K562 (cell line): Measurements from ENCODE around the gene CYP2B6. TPM values are rescaled to one million over a fixed set of nuclear protein-coding genes. Genes with fewer than 3 reads are reported as not detected.

Experiments used
- ATAC-seq: fragments of 200-7000 bp; cut with Tn5 transposase; 3 replicates; pipeline ENCODE4 v1.9.1; 2020; ENCODE audit warnings: moderate library complexity
- BruUV-seq: library from RNA; stranded (reverse); fragments of 400-500 nt; replicated peaks from 2 replicates; lab custom pipeline; 2021; lab: Mats Ljungman, UMichigan
- CTCF ChIA-PET: fragments of 300-600 bp; formaldehyde crosslinking; extraction: SDS; loops from one replicate; lab custom pipeline; 2021; ENCODE audit warnings: low intra/inter-chr PET ratio; lab: Yijun Ruan, JAX
- POLR2A ChIA-PET: fragments of 300-600, 350-650 bp; sonication (Branson Sonifier 250); formaldehyde crosslinking; extraction: SDS; loops from one replicate; lab custom pipeline; 2021; ENCODE audit warnings: antibody characterized with exemption, inconsistent platforms; lab: Yijun Ruan, JAX
- DNase-seq, 4 experiments: peaks; one replicate each; pipeline versions ENCODE4 v3.0.0 to v3.0.0-alpha.2; 2011 to 2018; ENCODE audit warnings: low spot score in 3 of 4, mixed read lengths in 3 of 4; ENCODE audit errors: extremely low read depth in 1 of 4
- FAIRE-seq: peaks from 2 replicates; lab custom pipeline; 2011; peaks lifted over from hg19 to GRCh38; lab: Jason Lieb, UNC
- H2AFZ ChIP-seq: 2 replicates; pipeline ENCODE4 v1.6.0; 2011; ENCODE audit warnings: low read depth, low read length, control low read depth, inconsistent platforms
- H3K27ac ChIP-seq: fragments of 200-600 bp; 3 replicates; pipeline ENCODE4 v1.8.0; 2011; ENCODE audit warnings: low read depth, mild to moderate bottlenecking, control low read depth, inconsistent platforms, low read length, moderate library complexity, mixed read lengths; ENCODE audit errors: extremely low read depth
- H3K27me3 ChIP-seq, 2 experiments: fragments of 300-600 bp in 1 of 2; 2 replicates in 1 of 2; 3 replicates in 1 of 2; pipeline versions ENCODE4 v1.6.0 to v1.8.0; 2011; ENCODE audit warnings: inconsistent platforms in 2 of 2, low read length in 2 of 2, mild to moderate bottlenecking in 1 of 2, mixed read lengths in 1 of 2, moderate library complexity in 1 of 2; ENCODE audit not compliant: control insufficient read depth in 2 of 2, insufficient read depth in 2 of 2
- H3K36me3 ChIP-seq: fragments of 300-600 bp; 3 replicates; pipeline ENCODE4 v1.8.0; 2011; ENCODE audit warnings: mild to moderate bottlenecking, low read length, inconsistent platforms; ENCODE audit not compliant: control insufficient read depth, insufficient read depth
- H3K4me1 ChIP-seq, 2 experiments: fragments of 200-600 bp in 1 of 2; replicated peaks in 1 of 2; 2 replicates in 1 of 2; 3 replicates in 1 of 2; pipeline versions ENCODE4 v1.5.1 to v1.8.0; 2011; ENCODE audit warnings: inconsistent platforms in 2 of 2, low read length in 2 of 2, mild to moderate bottlenecking in 1 of 2, mixed read lengths in 1 of 2, moderate library complexity in 1 of 2; ENCODE audit not compliant: control insufficient read depth in 2 of 2, insufficient read depth in 2 of 2
- H3K4me2 ChIP-seq: 2 replicates; pipeline ENCODE4 v1.6.1; 2011; ENCODE audit warnings: low read length, control low read depth, inconsistent platforms, mixed read lengths; ENCODE audit not compliant: insufficient read depth
- H3K4me3 ChIP-seq: fragments of 200-600 bp; sonication (generic), shearing (Covaris generic); 2 replicates; pipeline ENCODE4 v1.5.1; 2016; ENCODE audit warnings: control low read depth, inconsistent platforms
- H3K79me2 ChIP-seq: fragments of 200-600 bp; 3 replicates; pipeline ENCODE4 v1.8.0; 2011; ENCODE audit warnings: low read length, inconsistent platforms; ENCODE audit not compliant: control insufficient read depth, insufficient read depth
- H3K9ac ChIP-seq, 2 experiments: 2 replicates each; pipeline versions ENCODE4 v1.6.0 to v1.6.1; 2011; ENCODE audit warnings: low read depth in 2 of 2, low read length in 2 of 2, control low read depth in 1 of 2, inconsistent platforms in 1 of 2, mild to moderate bottlenecking in 1 of 2, mixed read lengths in 1 of 2; ENCODE audit not compliant: insufficient read depth in 1 of 2
- H3K9me1 ChIP-seq: one replicate; pipeline ENCODE4 v1.6.0; 2011; ENCODE audit warnings: inconsistent platforms, mild to moderate bottlenecking, low read length, moderate library complexity; ENCODE audit not compliant: control insufficient read depth, insufficient read depth
- H3K9me3 ChIP-seq: replicated peaks from 2 replicates; pipeline ENCODE4 v1.5.1; 2011; ENCODE audit warnings: low read depth, low read length, inconsistent platforms; ENCODE audit not compliant: control insufficient read depth, insufficient read depth
- H4K20me1 ChIP-seq: replicated peaks from 2 replicates; pipeline ENCODE4 v1.6.1; 2011; ENCODE audit warnings: low read length, inconsistent platforms, mixed read lengths; ENCODE audit not compliant: control insufficient read depth, insufficient read depth
- ADNP ChIP-seq: fragments of 200-800 bp; sonication (Bioruptor generic); IDR thresholded peaks from 2 replicates; pipeline ENCODE4 v1.6.1; 2016; ENCODE audit warnings: missing genetic modification characterization, missing compliant biosample characterization
- CTBP1 ChIP-seq: fragments of 450-650 bp; IDR thresholded peaks from 2 replicates; pipeline ENCODE4 v1.6.1; 2016; ENCODE audit warnings: borderline replicate concordance
- ETV1 ChIP-seq: fragments of 450-650 bp; conservative IDR thresholded peaks from 2 replicates; pipeline ENCODE4 v1.6.1; 2016; ENCODE audit warnings: missing genetic modification characterization, control low read depth, low read depth, missing compliant biosample characterization
- FIP1L1 ChIP-seq: fragments of 200-400 bp; formaldehyde crosslinking; IDR thresholded peaks from 2 replicates; pipeline ENCODE4 v1.6.1; 2018; ENCODE audit warnings: mild to moderate bottlenecking, low read depth, low read length; ENCODE audit not compliant: poor library complexity, severe bottlenecking
- FOXO4 ChIP-seq: fragments of 450-650 bp; formaldehyde crosslinking; IDR thresholded peaks from 2 replicates; pipeline ENCODE4 v1.4.0; 2020; ENCODE audit warnings: mild to moderate bottlenecking, moderate library complexity
- MTA1 ChIP-seq: fragments of 450-650 bp; IDR thresholded peaks from 2 replicates; pipeline ENCODE4 v1.6.1; 2017; ENCODE audit warnings: borderline replicate concordance
- NEUROD1 ChIP-seq: fragments of 150-350 bp; IDR thresholded peaks from 2 replicates; pipeline ENCODE4 v1.6.1; 2014; ENCODE audit warnings: borderline replicate concordance, low read length, low read depth; ENCODE audit not compliant: partially characterized antibody
- RBM39 ChIP-seq: fragments of 200-400 bp; formaldehyde crosslinking; optimal IDR thresholded peaks from 2 replicates; pipeline ENCODE3; 2018; ENCODE audit warnings: low read depth, low read length
- RREB1 ChIP-seq: fragments of 250-450 bp; sonication (Bioruptor Pico); IDR thresholded peaks from 2 replicates; pipeline ENCODE4 v1.4.0; 2020
- SAFB2 ChIP-seq: fragments of 200-400 bp; formaldehyde crosslinking; IDR thresholded peaks from 2 replicates; pipeline ENCODE4 v1.6.1; 2018; ENCODE audit warnings: borderline replicate concordance, low read length, low read depth, moderate library complexity; ENCODE audit not compliant: severe bottlenecking
- SIN3B ChIP-seq: fragments of 450-650 bp; IDR thresholded peaks from 2 replicates; pipeline ENCODE4 v1.6.1; 2017; ENCODE audit warnings: low read depth, mild to moderate bottlenecking, moderate library complexity
- TAF1 ChIP-seq: IDR thresholded peaks from 2 replicates; pipeline ENCODE4 v1.6.1; 2011; ENCODE audit warnings: mild to moderate bottlenecking, low read length, moderate library complexity; ENCODE audit not compliant: insufficient read depth, control insufficient read depth, severe bottlenecking; ENCODE audit errors: extremely low read depth
- TEAD1 ChIP-seq, 2 experiments: fragments of 450-650 bp in 1 of 2; sonication (generic) in 1 of 2; formaldehyde crosslinking; IDR thresholded peaks; 2 replicates each; pipeline versions ENCODE4 v1.4.0 to v1.8.0; 2020 to 2022; ENCODE audit warnings: mild to moderate bottlenecking in 2 of 2, missing genetic modification reagents in 1 of 2
- ZNF184 ChIP-seq: sonication (generic); formaldehyde crosslinking; IDR thresholded peaks from 2 replicates; pipeline ENCODE4 v1.5.0; 2020; ENCODE audit warnings: missing genetic modification reagents
- ZNF347 ChIP-seq: fragments of 450-650 bp; formaldehyde crosslinking; IDR thresholded peaks from 2 replicates; pipeline ENCODE4 v1.4.0; 2020; ENCODE audit warnings: low read depth, mild to moderate bottlenecking, moderate library complexity
- ZNF354B ChIP-seq: fragments of 250-450 bp; sonication (Bioruptor Pico); IDR thresholded peaks from 2 replicates; pipeline ENCODE4 v1.4.0; 2020
- ZNF79 ChIP-seq: fragments of 250-450 bp; sonication (Bioruptor Pico); IDR thresholded peaks from 2 replicates; pipeline ENCODE4 v1.4.0; 2020; ENCODE audit warnings: low read depth, mild to moderate bottlenecking, moderate library complexity
- WGBS: fragments of 100-300 bp; shearing (Covaris generic); methylation state at CpG from one replicate; pipeline ENCODE4 v1.1.6; 2016; ENCODE audit warnings: low coverage, mixed read lengths; ENCODE audit not compliant: insufficient coverage; ENCODE audit errors: missing lambda C conversion rate; 5-methylcytosine and 5-hydroxymethylcytosine counted together
- in situ Hi-C: fragments of 300-500 bp; cut with MboI; formaldehyde crosslinking; loops from 4 replicates; pipeline ENCODE4 v1.15.0; 2018; ENCODE audit warnings: inconsistent platforms, mixed read lengths
- intact Hi-C: fragments of 100-400 bp; cut with micrococcal nuclease; formaldehyde crosslinking; loops from 2 replicates; pipeline ENCODE4 v1.14.2; 2022
- polyA plus RNA-seq, 8 experiments: library from polyadenylated mRNA; depleted of rRNA in 4 of 8; stranded (reverse) in 5 of 8; unstranded in 3 of 8; fragments of >200 nt; fragmentation: Nextera tagmentation in 2 of 8; fragmentation: Illumina TruSeq in 1 of 8; extraction: Ambion mirVana in 2 of 8; extraction: Trizol in 1 of 8; gene quantifications; 2 replicates each; pipeline versions ENCODE4 v1.2.1 to v1.2.3, GENCODE V29; 2011 to 2014; ENCODE audit warnings: inconsistent platforms in 1 of 8, missing spikeins in 1 of 8
- total RNA-seq, 7 experiments: library from RNA; depleted of rRNA in 6 of 7; stranded (reverse); fragments of >200 nt in 6 of 7; fragmentation: Illumina TruSeq in 2 of 7; extraction: Trizol in 2 of 7; gene quantifications; 2 replicates each; pipeline versions ENCODE4 v1.2.1 to v1.2.3, GENCODE V29; 2011 to 2021; ENCODE audit warnings: low replicate concordance in 1 of 7

Gene CYP2B6
- total and polyA plus RNA-seq, 9 of the 15 experiments (the other 6 are each of a cell fraction or from before 2014, with no cell fraction given) = 0.04 TPM; not detected in 8

GRCh38 chr19:40974633-40975037, 16.4 kb upstream of the CYP2B6 start:
- intact Hi-C loops (loop anchor here (1.0 kb wide), 1 partner anchor 170 kb away; no protein-coding TSS in a partner anchor), in situ Hi-C loops (no loop called here)
- TF ChIP-seq SAFB2 (no peak), ZNF184 (CRISPR knock-in tag) (no peak), ZNF347 (CRISPR knock-in tag) (no peak), ZNF354B (no peak), FOXO4 (CRISPR knock-in tag) (no peak), NEUROD1 (no peak), ZNF79 (CRISPR knock-in tag) (no peak), SIN3B (no peak), TAF1 (no peak), FIP1L1 (no peak), RREB1 (CRISPR knock-in tag) (no peak), TEAD1 (CRISPR knock-in tag; IDR thresholded peaks at IDR 0.05) (no peak), CTBP1 (no peak), ADNP (no peak), RBM39 (no peak), MTA1 (no peak), ETV1 (tag) (no peak)

More at GRCh38 chr19:40974633-40975037, 16.4 kb upstream of the CYP2B6 start:
- Histone ChIP-seq H3K9me1 (no peaks in the 10 kb centered on the region), H4K20me1 (no peaks in the 10 kb centered on the region), H3K9me3 (no peaks in the 10 kb centered on the region), H3K4me2 (no peak overlapping the region), H3K36me3 (no peaks in the 10 kb centered on the region), H3K9ac (no peak overlapping the region), H3K27me3 (peaks cover 0 to 15% of the 10 kb centered on the region in 2 experiments; a peak in 3 of 5 replicates), H2AFZ (no peak overlapping the region), H3K4me3 (no peak overlapping the region), H3K79me2 (no peaks in the 10 kb centered on the region), H3K27ac (no peak overlapping the region), H3K4me1 (no peaks in the 10 kb centered on the region)
- peak; percentile 74 to 85 (median 79) for DNase-seq
- ChIA-PET POLR2A (interaction anchor here (0.7 to 1.2 kb wide), 3 partner anchors 29 to 170 kb away, joined by 3 to 8 read pairs (median 4); no protein-coding TSS in a partner anchor), CTCF (interaction anchor here (0.6 to 1.2 kb wide), 3 partner anchors 27 to 288 kb away, joined by 3 to 4 read pairs (median 3); no protein-coding TSS in a partner anchor)
- peak; percentile 96 for FAIRE-seq
- WGBS = 0% methylated on average over 4 of the region's 4 CpGs
- ATAC-seq = peak; percentile 95
- BruUV-seq = no TSS peak
